Spleen (tissue), 7 donors: ENCODE measurements around the gene C16orf92.

Experiments used
- POLR2A ChIP-seq, 3 donors: fragments of 450-650 bp; IDR thresholded peaks; one replicate each; pipeline ENCODE4 v1.5.1; 2017; ENCODE audit warnings: antibody characterized with exemption in 3 of 3, mild to moderate bottlenecking in 1 of 3
- TF ChIP-seq, protein P1 (sequence below), 11 experiments: fragments of 200-600 bp in 7 of 11; fragments of 450-650 bp in 4 of 11; sonication (generic) in 4 of 11; IDR thresholded peaks in 8 of 11; conservative IDR thresholded peaks in 3 of 11; 1 replicate in 7 of 11; 2 replicates in 4 of 11; pipeline versions ENCODE4 v1.4.0 to v1.8.0; 2016 to 2021; ENCODE audit warnings: antibody characterized with exemption in 11 of 11, inconsistent platforms in 4 of 11, mild to moderate bottlenecking in 1 of 11
- donor health status: DM: no; HTN: no; CAD: no; lungs with moderate emphysema.
- donor health status: DM: no; HTN: no; CAD: no.
- donor health status: DM: no; HTN: no; CAD: no.

DNA sequence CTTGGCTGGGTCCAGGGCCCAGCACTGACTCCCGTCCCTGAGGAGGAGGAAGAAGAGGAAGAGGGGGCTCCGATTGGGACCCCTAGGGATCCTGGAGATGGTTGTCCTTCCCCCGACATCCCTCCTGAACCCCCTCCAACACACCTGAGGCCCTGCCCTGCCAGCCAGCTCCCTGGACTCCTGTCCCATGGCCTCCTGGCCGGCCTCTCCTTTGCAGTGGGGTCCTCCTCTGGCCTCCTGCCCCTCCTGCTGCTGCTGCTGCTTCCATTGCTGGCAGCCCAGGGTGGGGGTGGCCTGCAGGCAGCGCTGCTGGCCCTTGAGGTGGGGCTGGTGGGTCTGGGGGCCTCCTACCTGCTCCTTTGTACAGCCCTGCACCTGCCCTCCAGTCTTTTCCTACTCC, 36.1 kb upstream of the C16orf92 start:
- TF ChIP-seq, protein P1, sequence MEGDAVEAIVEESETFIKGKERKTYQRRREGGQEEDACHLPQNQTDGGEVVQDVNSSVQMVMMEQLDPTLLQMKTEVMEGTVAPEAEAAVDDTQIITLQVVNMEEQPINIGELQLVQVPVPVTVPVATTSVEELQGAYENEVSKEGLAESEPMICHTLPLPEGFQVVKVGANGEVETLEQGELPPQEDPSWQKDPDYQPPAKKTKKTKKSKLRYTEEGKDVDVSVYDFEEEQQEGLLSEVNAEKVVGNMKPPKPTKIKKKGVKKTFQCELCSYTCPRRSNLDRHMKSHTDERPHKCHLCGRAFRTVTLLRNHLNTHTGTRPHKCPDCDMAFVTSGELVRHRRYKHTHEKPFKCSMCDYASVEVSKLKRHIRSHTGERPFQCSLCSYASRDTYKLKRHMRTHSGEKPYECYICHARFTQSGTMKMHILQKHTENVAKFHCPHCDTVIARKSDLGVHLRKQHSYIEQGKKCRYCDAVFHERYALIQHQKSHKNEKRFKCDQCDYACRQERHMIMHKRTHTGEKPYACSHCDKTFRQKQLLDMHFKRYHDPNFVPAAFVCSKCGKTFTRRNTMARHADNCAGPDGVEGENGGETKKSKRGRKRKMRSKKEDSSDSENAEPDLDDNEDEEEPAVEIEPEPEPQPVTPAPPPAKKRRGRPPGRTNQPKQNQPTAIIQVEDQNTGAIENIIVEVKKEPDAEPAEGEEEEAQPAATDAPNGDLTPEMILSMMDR (IDR thresholded peaks at IDR 0.05 in 8 of 11, conservative IDR thresholded peaks at IDR 0.05 in 3 of 11) = no peak
- TF ChIP-seq POLR2A (IDR thresholded peaks at IDR 0.05) = no peak
